Esophagus muscularis mucosa (tissue), 4 donors: Measurements from ENCODE around the gene SLBP.

ENCODE experiments used
- EP300 ChIP-seq: sonication (generic); formaldehyde crosslinking; IDR thresholded peaks from one replicate; pipeline ENCODE4 v1.6.1; 2017; ENCODE audit warnings: antibody characterized with exemption
- POLR2A ChIP-seq: fragments of 450-650 bp; IDR thresholded peaks from one replicate; pipeline ENCODE4 v1.6.1; 2017; ENCODE audit warnings: antibody characterized with exemption, moderate library complexity, mild to moderate bottlenecking, low read depth
- TF ChIP-seq, protein P1 (sequence below), 3 experiments: fragments of 200-600 bp in 2 of 3; fragments of 450-650 bp in 1 of 3; sonication (generic) in 2 of 3; IDR thresholded peaks; one replicate each; pipeline ENCODE4 v1.5.1; 2017 to 2019; ENCODE audit warnings: antibody characterized with exemption in 3 of 3, mild to moderate bottlenecking in 2 of 3, moderate library complexity in 1 of 3

- no peak for TF ChIP-seq EP300
- TF ChIP-seq, protein P1, sequence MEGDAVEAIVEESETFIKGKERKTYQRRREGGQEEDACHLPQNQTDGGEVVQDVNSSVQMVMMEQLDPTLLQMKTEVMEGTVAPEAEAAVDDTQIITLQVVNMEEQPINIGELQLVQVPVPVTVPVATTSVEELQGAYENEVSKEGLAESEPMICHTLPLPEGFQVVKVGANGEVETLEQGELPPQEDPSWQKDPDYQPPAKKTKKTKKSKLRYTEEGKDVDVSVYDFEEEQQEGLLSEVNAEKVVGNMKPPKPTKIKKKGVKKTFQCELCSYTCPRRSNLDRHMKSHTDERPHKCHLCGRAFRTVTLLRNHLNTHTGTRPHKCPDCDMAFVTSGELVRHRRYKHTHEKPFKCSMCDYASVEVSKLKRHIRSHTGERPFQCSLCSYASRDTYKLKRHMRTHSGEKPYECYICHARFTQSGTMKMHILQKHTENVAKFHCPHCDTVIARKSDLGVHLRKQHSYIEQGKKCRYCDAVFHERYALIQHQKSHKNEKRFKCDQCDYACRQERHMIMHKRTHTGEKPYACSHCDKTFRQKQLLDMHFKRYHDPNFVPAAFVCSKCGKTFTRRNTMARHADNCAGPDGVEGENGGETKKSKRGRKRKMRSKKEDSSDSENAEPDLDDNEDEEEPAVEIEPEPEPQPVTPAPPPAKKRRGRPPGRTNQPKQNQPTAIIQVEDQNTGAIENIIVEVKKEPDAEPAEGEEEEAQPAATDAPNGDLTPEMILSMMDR (IDR thresholded peaks at IDR 0.05) = no peak
- no peak for TF ChIP-seq POLR2A
These were observed 39.2 kb upstream of the SLBP start for GRCh38 chr4:1751155-1751918.
